Activated naive CD4-positive, alpha-beta T cell treated with anti-CD3 and anti-CD28 coated beads, Interleukin-2, amount 50 U/mL, for 72 hours (primary cell): ENCODE measurements around the gene COA7. TPM values are rescaled to one million over a fixed set of nuclear protein-coding genes. Genes with fewer than 3 reads are reported as not detected.
"Not testable (repeated sequence)": the region's sequence is repeated elsewhere in the genome, so short reads cannot be mapped to it uniquely, and the experiment has no call there.

Source experiments
- ATAC-seq, 2 donors: fragments of 150-1000 bp; cut with Tn5 transposase; 2 replicates each; pipeline ENCODE4 v1.10.0; 2021; ENCODE audit warnings: mild to moderate bottlenecking in 2 of 2, moderate library complexity in 2 of 2
- DNase-seq, 2 donors: peaks; one replicate each; pipeline ENCODE4 v3.0.0; 2021 to 2022; ENCODE audit warnings: low spot score in 2 of 2
- H3K27ac Mint-ChIP-seq, 2 donors: one replicate each; pipeline ENCODE4 v1.8.0; 2022; ENCODE audit warnings: mild to moderate bottlenecking in 2 of 2, mixed read lengths in 2 of 2
- H3K36me3 Mint-ChIP-seq, 2 donors: one replicate each; pipeline ENCODE4 v1.8.0; 2022; ENCODE audit warnings: mixed read lengths in 2 of 2
- H3K9me3 Mint-ChIP-seq, 2 donors: one replicate each; pipeline ENCODE4 v1.8.0; 2022; ENCODE audit warnings: mixed read lengths in 2 of 2
- total RNA-seq, 2 donors: library from RNA; stranded (reverse); gene quantifications; one replicate each; pipeline ENCODE4 v1.2.3, GENCODE V29; 2022

Gene COA7
- total RNA-seq = 10 to 100 TPM; 16.1 to 21.0 TPM

- DNase-seq (peak; percentile 61 to 81), ATAC-seq (peak; percentile 54 to 61)
- H3K9me3 Mint-ChIP-seq = no peaks in the 10 kb centered on the region
- peak within 1 kb of the TSS; percentile 93 to 97 for H3K27ac Mint-ChIP-seq
- H3K36me3 Mint-ChIP-seq = peaks cover 12% of the 10 kb centered on the region in 2 donors
Observed at GRCh38 chr1:52697795-52698674, at the start of gene COA7. Gene COA7, minus strand, starts transcription at chr1:52698347. Its CDS starts 21 bp downstream, at chr1:52698326.

- DNase-seq (no peak), ATAC-seq (no peak)
- no peaks in the 10 kb centered on the region for H3K9me3 Mint-ChIP-seq
- no peak overlapping the region for H3K27ac Mint-ChIP-seq
- H3K36me3 Mint-ChIP-seq = peaks cover 0 to under 1% of the 10 kb centered on the region in 2 donors
Observed at GRCh38 chr1:52747450-52747849, 49.3 kb upstream of the COA7 start.

GRCh38 chr1:52746189-52746588 is 48.0 kb upstream of the COA7 start:
- no peak for ATAC-seq
- H3K9me3 Mint-ChIP-seq = no peaks in the 10 kb centered on the region
- DNase-seq = no peak
- no peak overlapping the region for H3K27ac Mint-ChIP-seq
- H3K36me3 Mint-ChIP-seq = peaks cover 0 to 11% of the 10 kb centered on the region in 2 donors

- Mint-ChIP-seq H3K36me3 (peaks cover 0 to 11% of the 10 kb centered on the region in 2 donors), H3K9me3 (no peaks in the 10 kb centered on the region), H3K27ac (no peak overlapping the region)
- ATAC-seq (no peak), DNase-seq (no peak)
Observed at GRCh38 chr1:52741259-52741658, 43.1 kb upstream of the COA7 start.

- H3K36me3 Mint-ChIP-seq = peaks cover 0 to 11% of the 10 kb centered on the region in 2 donors
- DNase-seq (no peak), ATAC-seq (no peak)
- H3K9me3 Mint-ChIP-seq = no peaks in the 10 kb centered on the region
- no peak overlapping the region for H3K27ac Mint-ChIP-seq
Observed at GRCh38 chr1:52739699-52740467, 41.7 kb upstream of the COA7 start.

GRCh38 chr1:52738893-52739292 is 40.7 kb upstream of the COA7 start:
- Mint-ChIP-seq H3K27ac (no peak overlapping the region), H3K36me3 (peaks cover 0 to 11% of the 10 kb centered on the region in 2 donors), H3K9me3 (no peaks in the 10 kb centered on the region)
- ATAC-seq = no peak
- no peak for DNase-seq

GRCh38 chr1:52738148-52738547 is 40.0 kb upstream of the COA7 start:
- no peak overlapping the region for H3K27ac Mint-ChIP-seq
- ATAC-seq (no peak), DNase-seq (no peak)
- no peaks in the 10 kb centered on the region for H3K9me3 Mint-ChIP-seq
- H3K36me3 Mint-ChIP-seq = peaks cover 0 to 11% of the 10 kb centered on the region in 2 donors

GRCh38 chr1:52735371-52735770 is 37.2 kb upstream of the COA7 start:
- not testable (repeated sequence) for H3K9me3 Mint-ChIP-seq, H3K36me3 Mint-ChIP-seq, H3K27ac Mint-ChIP-seq, ATAC-seq, DNase-seq

- Mint-ChIP-seq H3K36me3 (no peaks in the 10 kb centered on the region), H3K27ac (no peak overlapping the region), H3K9me3 (no peaks in the 10 kb centered on the region)
- no peak for ATAC-seq
- no peak for DNase-seq
Observed at GRCh38 chr1:52733368-52733767, 35.2 kb upstream of the COA7 start.

- no peak overlapping the region for H3K27ac Mint-ChIP-seq
- no peak for DNase-seq
- ATAC-seq = no peak
- H3K9me3 Mint-ChIP-seq = no peaks in the 10 kb centered on the region
- peaks cover 0 to 6% of the 10 kb centered on the region in 2 donors for H3K36me3 Mint-ChIP-seq
Observed at GRCh38 chr1:52727956-52728656, 30.0 kb upstream of the COA7 start.

GRCh38 chr1:52727114-52727586 is 29.0 kb upstream of the COA7 start:
- ATAC-seq = no peak
- Mint-ChIP-seq H3K27ac (peak overlapping the region; percentile 66 to 81), H3K36me3 (peaks cover 0 to 6% of the 10 kb centered on the region in 2 donors), H3K9me3 (no peaks in the 10 kb centered on the region)
- DNase-seq = peak in 1 of 2 donors; percentile 11

- peak within 1 kb of the TSS; percentile 66 to 81 for H3K27ac Mint-ChIP-seq
- ATAC-seq (peak; percentile 93 to 98), DNase-seq (peak; percentile 87 to 90)
- H3K36me3 Mint-ChIP-seq = peaks cover 0 to 6% of the 10 kb centered on the region in 2 donors
- no peaks in the 10 kb centered on the region for H3K9me3 Mint-ChIP-seq
Observed at GRCh38 chr1:52726265-52727113, 28.3 kb upstream of the COA7 start, which contains the start of gene ZYG11B. Gene ZYG11B, plus strand, starts transcription at chr1:52726453. Its CDS starts 201 bp downstream, at chr1:52726654.

GRCh38 chr1:52725903-52726264 is 27.7 kb upstream of the COA7 start:
- ATAC-seq = no peak
- no peaks in the 10 kb centered on the region for H3K9me3 Mint-ChIP-seq
- H3K27ac Mint-ChIP-seq = peak overlapping the region; percentile 13 to 81
- peaks cover 0 to 6% of the 10 kb centered on the region in 2 donors for H3K36me3 Mint-ChIP-seq
- no peak for DNase-seq

GRCh38 chr1:52723260-52723659 is 25.1 kb upstream of the COA7 start:
- ATAC-seq (no peak), DNase-seq (no peak)
- Mint-ChIP-seq H3K9me3 (no peaks in the 10 kb centered on the region), H3K36me3 (peaks cover 0 to 6% of the 10 kb centered on the region in 2 donors), H3K27ac (no peak overlapping the region)

GRCh38 chr1:52715296-52715695 is 17.1 kb upstream of the COA7 start:
- not testable (repeated sequence) for H3K36me3 Mint-ChIP-seq, H3K9me3 Mint-ChIP-seq, H3K27ac Mint-ChIP-seq, DNase-seq, ATAC-seq

GRCh38 chr1:52713590-52713989 is 15.4 kb upstream of the COA7 start:
- Mint-ChIP-seq H3K9me3 (no peaks in the 10 kb centered on the region), H3K27ac (no peak overlapping the region), H3K36me3 (no peaks in the 10 kb centered on the region)
- DNase-seq (no peak), ATAC-seq (no peak)
